Body of pancreas (tissue), 4 donors: ENCODE results near the gene ADH5. TPM values are rescaled to one million over a fixed set of nuclear protein-coding genes. Genes with fewer than 3 reads are reported as not detected.
A peak's percentile ranks its signal among the peaks of the same experiment; 100 is the strongest.
"Not testable (repeated sequence)": the region's sequence is repeated elsewhere in the genome, so short reads cannot be mapped to it uniquely, and the experiment has no call there.

Experiments
- ATAC-seq: fragments of 150-250 bp; one replicate; pipeline ENCODE4 v1.9.1; 2016
- DNase-seq, 4 donors: peaks; one replicate each; pipeline ENCODE4 v3.0.0-alpha.2; 2019
- H3K27ac ChIP-seq, 4 donors: fragments of 200-600 bp; sonication (generic); 1 replicate in 3 of 4; 2 replicates in 1 of 4; pipeline versions ENCODE4 v1.5.1 to v1.6.1; 2016 to 2019; ENCODE audit warnings: mild to moderate bottlenecking in 1 of 4, mixed read lengths in 1 of 4, moderate library complexity in 1 of 4
- H3K27me3 ChIP-seq, 2 donors: fragments of 200-600 bp; sonication (generic); one replicate each; pipeline ENCODE4 v1.6.0; 2016; ENCODE audit warnings: mild to moderate bottlenecking in 1 of 2
- H3K36me3 ChIP-seq, 2 donors: fragments of 200-600 bp; sonication (generic); replicated peaks in 1 of 2; 2 replicates each; pipeline ENCODE4 v1.5.1; 2016; ENCODE audit warnings: low read depth in 2 of 2; ENCODE audit not compliant: insufficient read depth in 1 of 2
- H3K4me1 ChIP-seq: fragments of 200-600 bp; sonication (generic); one replicate; pipeline ENCODE4 v1.6.0; 2016
- H3K4me3 ChIP-seq, 2 donors: fragments of 200-600 bp; sonication (generic); 1 replicate in 1 of 2; 2 replicates in 1 of 2; pipeline ENCODE4 v1.5.1; 2016 to 2019
- H3K9me3 ChIP-seq, 3 donors: fragments of 200-600 bp; sonication (generic); 1 replicate in 2 of 3; 2 replicates in 1 of 3; pipeline ENCODE4 v1.5.1; 2016
- POLR2A ChIP-seq, 3 donors: fragments of 450-650 bp; IDR thresholded peaks; one replicate each; pipeline ENCODE4 v1.6.1; 2016; ENCODE audit warnings: antibody characterized with exemption in 3 of 3, mild to moderate bottlenecking in 2 of 3
- WGBS, 2 donors: methylation state at CpG; one replicate each; pipeline ENCODE4 v1.1.5; 2017; 5-methylcytosine and 5-hydroxymethylcytosine counted together
- intact Hi-C: fragments of 100-400 bp; cut with DNase I; formaldehyde crosslinking; loops from one replicate; pipeline ENCODE4 v1.15.1; 2023
- total RNA-seq, 2 donors: library from RNA; depleted of rRNA; stranded (reverse); fragments of >200 nt; gene quantifications; one replicate each; pipeline ENCODE4 v1.1.0, GENCODE V29; 2016
- TF ChIP-seq, protein P1 (sequence below), 7 experiments: fragments of 450-650 bp in 4 of 7; fragments of 200-600 bp in 3 of 7; sonication (generic) in 3 of 7; IDR thresholded peaks; one replicate each; pipeline ENCODE4 v1.5.1; 2016 to 2019; ENCODE audit warnings: antibody characterized with exemption in 7 of 7

Gene ADH5
- total RNA-seq, 2 donors from 2014 or later = 30.0 to 63.3 TPM

DNA sequence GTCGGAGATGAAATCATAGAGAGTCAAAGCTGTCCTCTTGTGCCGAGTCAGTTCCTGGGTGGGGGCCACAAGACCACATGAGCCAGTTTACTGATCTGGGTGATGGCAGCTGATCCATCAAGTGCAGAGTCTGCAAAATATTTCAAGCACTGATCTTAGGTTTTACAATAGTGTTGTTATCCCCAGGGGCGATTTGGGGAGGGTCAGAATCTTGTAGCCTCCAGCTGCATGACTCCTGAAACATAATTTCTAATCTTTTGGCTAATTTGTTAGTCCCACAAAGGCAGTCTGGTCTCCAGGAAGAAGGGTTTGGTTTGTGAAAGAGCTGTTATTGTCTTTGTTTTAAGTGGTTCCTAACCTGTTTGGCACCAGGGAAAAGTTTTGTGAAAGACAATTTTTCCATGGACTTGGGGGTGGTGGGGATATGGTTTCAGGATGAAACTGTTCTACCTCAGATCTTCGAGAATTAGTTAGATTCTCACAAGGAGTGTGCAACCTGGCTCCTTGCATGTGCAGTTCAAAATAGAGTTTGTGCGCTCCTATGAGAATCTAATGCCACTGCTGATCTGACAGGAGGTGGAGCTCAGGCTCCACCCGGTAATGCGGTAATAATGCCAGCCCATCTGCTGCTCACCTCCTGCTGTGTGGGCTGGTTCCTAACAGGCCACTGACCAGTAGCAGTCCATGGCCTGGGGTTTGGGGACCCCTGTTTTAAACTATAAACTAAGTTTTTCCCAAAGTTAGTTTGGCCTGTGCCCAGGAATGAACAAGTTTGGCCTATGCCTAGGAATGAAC is 63.9 kb downstream of the ADH5 start:
- intact Hi-C loops = no loop called here
- ATAC-seq (peak; percentile 83), DNase-seq (peak; percentile 41 to 59 (median 42))
- H3K4me3 ChIP-seq = no peak overlapping the region
- WGBS, 2 donors = 51 to 61% methylated on average over 5 to 7 of the region's 7 CpGs
- H3K36me3 ChIP-seq = no peaks in the 10 kb centered on the region
- peaks cover 34% of the 10 kb centered on the region for H3K4me1 ChIP-seq
- H3K27me3 ChIP-seq = no peaks in the 10 kb centered on the region
- TF ChIP-seq, protein P1, sequence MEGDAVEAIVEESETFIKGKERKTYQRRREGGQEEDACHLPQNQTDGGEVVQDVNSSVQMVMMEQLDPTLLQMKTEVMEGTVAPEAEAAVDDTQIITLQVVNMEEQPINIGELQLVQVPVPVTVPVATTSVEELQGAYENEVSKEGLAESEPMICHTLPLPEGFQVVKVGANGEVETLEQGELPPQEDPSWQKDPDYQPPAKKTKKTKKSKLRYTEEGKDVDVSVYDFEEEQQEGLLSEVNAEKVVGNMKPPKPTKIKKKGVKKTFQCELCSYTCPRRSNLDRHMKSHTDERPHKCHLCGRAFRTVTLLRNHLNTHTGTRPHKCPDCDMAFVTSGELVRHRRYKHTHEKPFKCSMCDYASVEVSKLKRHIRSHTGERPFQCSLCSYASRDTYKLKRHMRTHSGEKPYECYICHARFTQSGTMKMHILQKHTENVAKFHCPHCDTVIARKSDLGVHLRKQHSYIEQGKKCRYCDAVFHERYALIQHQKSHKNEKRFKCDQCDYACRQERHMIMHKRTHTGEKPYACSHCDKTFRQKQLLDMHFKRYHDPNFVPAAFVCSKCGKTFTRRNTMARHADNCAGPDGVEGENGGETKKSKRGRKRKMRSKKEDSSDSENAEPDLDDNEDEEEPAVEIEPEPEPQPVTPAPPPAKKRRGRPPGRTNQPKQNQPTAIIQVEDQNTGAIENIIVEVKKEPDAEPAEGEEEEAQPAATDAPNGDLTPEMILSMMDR (IDR thresholded peaks at IDR 0.05) = peak in 3 of 7 experiments; percentile 10 to 33 (median 18)
- no peak for TF ChIP-seq POLR2A (IDR thresholded peaks at IDR 0.05)
- H3K27ac ChIP-seq = peak overlapping the region in 3 of 4 donors; percentile 35 to 55 (median 36)
- H3K9me3 ChIP-seq = no peaks in the 10 kb centered on the region

DNA sequence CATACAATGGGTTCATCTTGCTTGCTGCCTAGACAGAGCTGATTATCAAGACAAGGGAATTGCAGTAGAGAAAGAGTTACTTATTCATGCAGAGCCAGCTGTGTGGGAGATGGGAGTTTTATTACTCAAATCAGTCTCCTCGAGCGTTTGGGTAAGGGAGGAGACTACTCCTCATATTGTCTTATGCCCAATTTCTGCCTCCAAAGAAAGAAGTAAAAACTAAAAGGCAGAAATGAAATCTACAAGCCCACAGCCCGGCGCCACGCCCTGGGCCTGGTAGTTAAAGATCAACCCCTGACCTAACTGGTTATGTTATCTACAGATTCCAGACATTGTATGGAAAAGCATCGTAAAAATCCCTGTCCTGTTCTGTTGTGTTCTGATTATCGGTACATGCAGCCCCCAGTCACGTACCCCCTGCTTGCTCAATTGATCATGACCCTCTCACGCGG is 64.8 kb downstream of the ADH5 start:
- H3K27me3 ChIP-seq, H3K9me3 ChIP-seq, H3K36me3 ChIP-seq, H3K4me3 ChIP-seq, intact Hi-C loops, ATAC-seq: not testable (repeated sequence)
- Histone ChIP-seq H3K27ac (peak overlapping the region in 2 of 4 donors; percentile 22 to 55), H3K4me1 (peaks cover 34% of the 10 kb centered on the region)
- 43 to 63% methylated on average over 10 of the region's 10 CpGs for WGBS, 2 donors
- DNase-seq = peak in 1 of 4 donors; percentile 25

DNA sequence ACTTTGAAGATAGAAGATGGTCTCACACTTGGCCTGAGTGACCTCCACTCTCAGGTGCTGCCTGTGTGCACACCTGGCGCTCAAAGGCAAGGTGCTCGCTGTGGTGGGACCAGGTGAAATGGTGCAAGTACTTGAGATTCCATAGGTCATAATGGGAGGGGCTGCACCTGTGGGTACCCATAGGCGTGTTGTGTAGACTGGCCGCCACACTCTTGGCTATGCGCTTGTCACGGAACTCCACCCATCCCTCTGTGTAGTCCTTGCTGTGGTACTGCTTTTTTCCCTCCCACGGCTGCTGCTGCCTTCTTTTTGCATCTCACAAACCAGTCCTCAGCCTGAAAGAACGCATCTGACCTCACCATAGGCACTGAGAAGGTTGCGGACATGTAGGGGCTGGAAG is 66.0 kb downstream of the ADH5 start:
- TF ChIP-seq POLR2A (IDR thresholded peaks at IDR 0.05) = no peak
- TF ChIP-seq, protein P1 (IDR thresholded peaks at IDR 0.05) = no peak
- no peak for DNase-seq
- 81 to 92% methylated on average over 6 to 9 of the region's 9 CpGs for WGBS, 2 donors
- H3K4me1 ChIP-seq = peaks cover 23% of the 10 kb centered on the region
- H3K27me3 ChIP-seq = no peaks in the 10 kb centered on the region
- no peak overlapping the region for H3K27ac ChIP-seq
- H3K4me3 ChIP-seq = no peak overlapping the region
- ATAC-seq = no peak
- no peaks in the 10 kb centered on the region for H3K9me3 ChIP-seq
- intact Hi-C loops = no loop called here
- H3K36me3 ChIP-seq = no peaks in the 10 kb centered on the region

DNA sequence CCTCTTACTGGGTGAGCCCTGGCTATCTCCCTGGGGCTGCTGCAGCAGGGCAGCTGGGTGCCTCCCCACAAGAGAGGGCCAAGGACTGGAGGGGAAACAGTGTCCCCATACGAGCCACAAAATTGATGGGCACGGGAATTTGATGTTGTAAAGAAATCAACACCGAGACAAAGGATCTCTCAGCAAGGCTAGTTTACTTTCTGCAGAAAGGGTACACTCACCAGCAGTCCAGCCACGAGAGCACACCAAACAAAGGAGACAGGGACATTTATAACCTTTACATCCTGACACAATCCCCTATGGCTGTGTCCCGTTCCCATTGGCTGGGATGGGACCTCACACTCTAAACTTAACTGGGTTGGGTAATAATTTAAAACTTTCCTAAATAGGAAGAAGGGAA is 67.2 kb downstream of the ADH5 start:
- no peaks in the 10 kb centered on the region for H3K27me3 ChIP-seq
- no peak for ATAC-seq
- no peak overlapping the region for H3K4me3 ChIP-seq
- no peak for TF ChIP-seq POLR2A (IDR thresholded peaks at IDR 0.05)
- TF ChIP-seq, protein P1 (IDR thresholded peaks at IDR 0.05) = no peak
- DNase-seq = no peak
- H3K4me1 ChIP-seq = peaks cover 23% of the 10 kb centered on the region
- 96 to 97% methylated on average over 5 of the region's 5 CpGs for WGBS, 2 donors
- no peaks in the 10 kb centered on the region for H3K9me3 ChIP-seq
- H3K36me3 ChIP-seq = no peaks in the 10 kb centered on the region
- intact Hi-C loops = no loop called here
- H3K27ac ChIP-seq = no peak overlapping the region

Other genes starting within 250 kb of the ADH5 start
- gene EIF4E, start 159.7 kb downstream of the ADH5 start, total RNA-seq = 10 to 100 TPM; 31.1 to 67.9 TPM
- gene METAP1, start 93.1 kb downstream of the ADH5 start, total RNA-seq = 10 to 100 TPM; 21.1 to 21.8 TPM
- not detected for gene ADH4, start 55.5 kb upstream of the ADH5 start, total RNA-seq
- gene ADH6, start 130.5 kb upstream of the ADH5 start, total RNA-seq = not detected
- gene ADH1A, start 202.2 kb upstream of the ADH5 start, total RNA-seq = under 1 TPM in 1 of 2 donors, not detected in 1; 0.26 TPM
- gene ADH1B, start 232.6 kb upstream of the ADH5 start, total RNA-seq = 100 to 1,000 TPM; 134 to 306 TPM